A549 (cell line): Measurements from ENCODE around the gene ODAD4. TPM values are rescaled to one million over a fixed set of nuclear protein-coding genes. Genes with fewer than 3 reads are reported as not detected.

Source experiments
- ATAC-seq, 2 experiments: fragments of 200-7000 bp in 1 of 2; fragments of >200 bp in 1 of 2; cut with Nextera tagmentation in 1 of 2; cut with Tn5 transposase in 1 of 2; 3 replicates each; pipeline versions ENCODE4 v1.8.0 to v1.9.1; 2018 to 2020; ENCODE audit warnings: mild to moderate bottlenecking in 1 of 2, moderate library complexity in 1 of 2
- CTCF ChIA-PET: fragments of 300-600 bp; sonication (Branson Sonifier 250); formaldehyde crosslinking; extraction: SDS; loops from one replicate; lab custom pipeline; 2021; ENCODE audit warnings: antibody characterized with exemption, inconsistent platforms; lab: Yijun Ruan, JAX
- POLR2A ChIA-PET: fragments of 350-600 bp; formaldehyde crosslinking; extraction: SDS; loops from one replicate; lab custom pipeline; 2021; ENCODE audit warnings: antibody characterized with exemption, inconsistent platforms; lab: Yijun Ruan, JAX
- DNase-seq, 2 experiments: peaks; one replicate each; pipeline versions ENCODE4 v3.0.0 to v3.0.0-alpha.2; 2011 to 2016; ENCODE audit warnings: low read depth in 1 of 2, low spot score in 1 of 2
- FAIRE-seq: peaks from 2 replicates; lab custom pipeline; 2011; peaks lifted over from hg19 to GRCh38; lab: Jason Lieb, UNC
- H3K27ac ChIP-seq, 2 experiments: fragments of >200 bp; sonication (Bioruptor Twin); formaldehyde crosslinking; 3 replicates each; pipeline ENCODE4 v1.5.1; 2016 to 2017
- H3K4me1 ChIP-seq: fragments of >200 bp; sonication (Bioruptor Twin); formaldehyde crosslinking; 3 replicates; pipeline ENCODE4 v1.6.1; 2016
- H3K4me2 ChIP-seq: fragments of >200 bp; sonication (Bioruptor Twin); formaldehyde crosslinking; 3 replicates; pipeline ENCODE4 v1.6.1; 2016
- H3K4me3 ChIP-seq: fragments of >200 bp; sonication (Bioruptor Twin); formaldehyde crosslinking; 3 replicates; pipeline ENCODE4 v1.5.1; 2016
- H3K9me3 ChIP-seq: fragments of >200 bp; sonication (Bioruptor Twin); formaldehyde crosslinking; 3 replicates; pipeline ENCODE4 v1.6.1; 2016
- BCL3 ChIP-seq: fragments of >200 bp; sonication (Bioruptor Twin); formaldehyde crosslinking; IDR thresholded peaks from 3 replicates; pipeline ENCODE4 v1.6.1; 2016
- CTCF ChIP-seq: fragments of >200 bp; sonication (Bioruptor Twin); formaldehyde crosslinking; IDR thresholded peaks from 3 replicates; pipeline ENCODE4 v1.5.1; 2016
- ELK1 ChIP-seq: fragments of 150-350 bp; IDR thresholded peaks from 2 replicates; pipeline ENCODE4 v1.6.1; 2014; ENCODE audit warnings: low read depth, mild to moderate bottlenecking, low read length
- GATA3 ChIP-seq: IDR thresholded peaks from 2 replicates; pipeline ENCODE4 v1.6.1; 2012; ENCODE audit warnings: borderline replicate concordance
- HDAC2 ChIP-seq: fragments of 200-600 bp; sonication (generic); IDR thresholded peaks from 2 replicates; pipeline ENCODE4 v1.6.1; 2016
- HOXB13 ChIP-seq: fragments of 250-450 bp; sonication (Bioruptor Pico); IDR thresholded peaks from 2 replicates; pipeline ENCODE4 v1.5.0; 2020; ENCODE audit warnings: low read depth, mild to moderate bottlenecking, moderate library complexity
- MYC ChIP-seq: IDR thresholded peaks from 2 replicates; pipeline ENCODE4 v1.6.1; 2012; ENCODE audit warnings: mild to moderate bottlenecking, inconsistent platforms, low read length, improper control_type of control experiment, borderline replicate concordance
- PBX3 ChIP-seq: IDR thresholded peaks from 2 replicates; pipeline ENCODE4 v1.6.1; 2012
- PHF8 ChIP-seq: fragments of 200-600 bp; sonication (generic); IDR thresholded peaks from 2 replicates; pipeline ENCODE4 v1.6.1; 2016; ENCODE audit warnings: low read depth, mild to moderate bottlenecking, antibody characterized with exemption, moderate library complexity, borderline replicate concordance
- POLR2AphosphoS2 ChIP-seq: conservative IDR thresholded peaks from 2 replicates; pipeline ENCODE4 v1.6.1; 2012; ENCODE audit warnings: low read length, improper control_type of control experiment, inconsistent platforms
- RAD21 ChIP-seq, 2 experiments: fragments of >200 bp in 1 of 2; sonication (Bioruptor Twin) in 1 of 2; formaldehyde crosslinking in 1 of 2; IDR thresholded peaks in 1 of 2; conservative IDR thresholded peaks in 1 of 2; 2 replicates in 1 of 2; 3 replicates in 1 of 2; pipeline ENCODE4 v1.6.1; 2012 to 2018; ENCODE audit warnings: inconsistent platforms in 1 of 2
- REST ChIP-seq: fragments of 200-600 bp; sonication (generic); IDR thresholded peaks from 2 replicates; pipeline ENCODE4 v1.6.1; 2016; ENCODE audit warnings: antibody characterized with exemption, mild to moderate bottlenecking, moderate library complexity
- SMC3 ChIP-seq: fragments of >200 bp; sonication (Bioruptor Twin); formaldehyde crosslinking; IDR thresholded peaks from 3 replicates; pipeline ENCODE4 v1.6.1; 2018; ENCODE audit warnings: inconsistent platforms
- SREBF2 ChIP-seq: fragments of 450-650 bp; IDR thresholded peaks from 2 replicates; pipeline ENCODE4 v1.6.1; 2014; ENCODE audit warnings: mild to moderate bottlenecking, moderate library complexity
- USF2 ChIP-seq: fragments of 450-650 bp; IDR thresholded peaks from 2 replicates; pipeline ENCODE4 v1.6.1; 2014; ENCODE audit warnings: antibody characterized with exemption
- WGBS: methylation state at CpG from one replicate; pipeline ENCODE4 v1.1.6; 2017; ENCODE audit errors: missing lambda C conversion rate; 5-methylcytosine and 5-hydroxymethylcytosine counted together
- polyA plus RNA-seq, 4 experiments: library from polyadenylated mRNA; depleted of rRNA in 3 of 4; stranded (reverse); fragments of >200 nt; fragmentation: RNase III in 1 of 4; extraction: RNeasy Plus Mini Kit Qiagen cat#74134 plus additional on column Dnase treatment in 1 of 4; gene quantifications; 2 replicates in 3 of 4; 3 replicates in 1 of 4; pipeline ENCODE4 v1.2.3, GENCODE V29; 2011 to 2017

The ODAD4 gene
- polyA plus RNA-seq, 2 of the 4 experiments (the other 2 are of a cell fraction): 2.0 to 2.3 TPM

GRCh38 chr17:41962111-41962510, 31.7 kb downstream of the ODAD4 start (continued):
- TF ChIP-seq PBX3 (no peak), MYC (no peak), USF2 (no peak), BCL3 (no peak)

- ATAC-seq: peak; percentile 30 to 55; a peak in 4 of 6 replicates
- ChIA-PET CTCF (interaction anchor here (0.6 to 29.5 kb wide), 68 partner anchors 9 to 596 kb away, joined by 3 to 378 read pairs (median 4); partner anchors contain the start of genes ACLY, C17orf113, DHX58 and DNAJC7), POLR2A (interaction anchor here (0.6 to 0.7 kb wide), 2 partner anchors 32 to 861 kb away, joined by 4 to 6 read pairs; partner anchors contain the start of genes BECN1 and ODAD4)
- Histone ChIP-seq H3K4me3 (no peak overlapping the region), H3K27ac (no peak overlapping the region), H3K9me3 (no peaks in the 10 kb centered on the region), H3K4me1 (peaks cover 17% of the 10 kb centered on the region), H3K4me2 (no peak overlapping the region)
- WGBS: 28% methylated on average over 9 of the region's 9 CpGs
- TF ChIP-seq CTCF (peak; percentile 98), MYC (no peak), HOXB13 (CRISPR knock-in tag) (no peak), PHF8 (no peak), RAD21 (conservative IDR thresholded peaks at IDR 0.05 in 1 of 2, IDR thresholded peaks at IDR 0.05 in 1 of 2) (peak; percentile 96 to 97), SMC3 (peak; percentile 87)
- FAIRE-seq: peak; percentile 95
- DNase-seq: peak; percentile 69 to 91
These were observed 32.5 kb downstream of the ODAD4 start for GRCh38 chr17:41962768-41963434.

- no peak for TF ChIP-seq REST
- no peak for TF ChIP-seq HDAC2
- no peak for TF ChIP-seq SREBF2
- TF ChIP-seq GATA3: no peak
- no peak for TF ChIP-seq POLR2AphosphoS2
- TF ChIP-seq ELK1: no peak
- DNase-seq: peak; percentile 71 to 74
- H3K9me3 ChIP-seq: no peaks in the 10 kb centered on the region
- ATAC-seq: peak; percentile 52 to 67
- peak overlapping the region; percentile 75 to 96 for H3K27ac ChIP-seq
- POLR2A ChIA-PET: interaction anchor here (0.6 to 2.3 kb wide), 14 partner anchors 9 to 423 kb away, joined by 3 to 27 read pairs (median 4); partner anchors contain the start of genes DNAJC7, KAT2A, NKIRAS2 and ODAD4
- H3K4me3 ChIP-seq: peak overlapping the region; percentile 79
- CTCF ChIA-PET: interaction anchor here (0.7 to 29.5 kb wide), 16 partner anchors 9 to 561 kb away, joined by 3 to 378 read pairs (median 4); partner anchors contain the start of genes ACLY, DHX58, DNAJC7 and HSPB9
- peaks cover 12% of the 10 kb centered on the region; the same call in 2 of the 3 replicates for H3K4me1 ChIP-seq
- 22% methylated on average over 18 of the region's 18 CpGs for WGBS
- H3K4me2 ChIP-seq: peak overlapping the region; percentile 84
- FAIRE-seq: no peak
These were observed 35.5 kb downstream of the ODAD4 start for GRCh38 chr17:41965694-41966462.
